ENCODE measurements around the gene PLAGL1.

DNA sequence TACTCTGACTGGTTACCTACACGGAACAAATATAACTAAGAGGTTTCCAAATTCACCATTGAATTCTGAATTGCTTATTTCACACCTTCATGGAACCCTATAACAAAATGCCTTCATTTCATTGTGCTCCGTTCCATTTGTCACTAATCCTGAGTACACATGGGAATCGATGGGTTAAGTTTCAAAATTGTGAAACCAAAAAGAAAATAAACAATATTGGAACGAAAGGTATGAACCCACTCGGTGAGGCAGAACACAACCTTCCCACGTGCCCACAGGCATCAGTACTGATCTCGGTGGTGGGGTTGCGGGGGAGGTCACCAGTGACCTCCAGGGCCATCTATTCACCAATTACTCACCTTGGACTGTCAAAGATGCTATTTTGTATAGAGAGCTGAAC is 34.0 kb downstream of the PLAGL1 start:
- TF ChIP-seq, protein P1, sequence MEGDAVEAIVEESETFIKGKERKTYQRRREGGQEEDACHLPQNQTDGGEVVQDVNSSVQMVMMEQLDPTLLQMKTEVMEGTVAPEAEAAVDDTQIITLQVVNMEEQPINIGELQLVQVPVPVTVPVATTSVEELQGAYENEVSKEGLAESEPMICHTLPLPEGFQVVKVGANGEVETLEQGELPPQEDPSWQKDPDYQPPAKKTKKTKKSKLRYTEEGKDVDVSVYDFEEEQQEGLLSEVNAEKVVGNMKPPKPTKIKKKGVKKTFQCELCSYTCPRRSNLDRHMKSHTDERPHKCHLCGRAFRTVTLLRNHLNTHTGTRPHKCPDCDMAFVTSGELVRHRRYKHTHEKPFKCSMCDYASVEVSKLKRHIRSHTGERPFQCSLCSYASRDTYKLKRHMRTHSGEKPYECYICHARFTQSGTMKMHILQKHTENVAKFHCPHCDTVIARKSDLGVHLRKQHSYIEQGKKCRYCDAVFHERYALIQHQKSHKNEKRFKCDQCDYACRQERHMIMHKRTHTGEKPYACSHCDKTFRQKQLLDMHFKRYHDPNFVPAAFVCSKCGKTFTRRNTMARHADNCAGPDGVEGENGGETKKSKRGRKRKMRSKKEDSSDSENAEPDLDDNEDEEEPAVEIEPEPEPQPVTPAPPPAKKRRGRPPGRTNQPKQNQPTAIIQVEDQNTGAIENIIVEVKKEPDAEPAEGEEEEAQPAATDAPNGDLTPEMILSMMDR (IDR thresholded peaks at IDR 0.05), result no peak
- TF ChIP-seq POLR2A (IDR thresholded peaks at IDR 0.05), result no peak

Data from lower leg skin (tissue), 3 donors.